ENCODE results near the gene PNMA8C.

The PNMA8C gene

DNA sequence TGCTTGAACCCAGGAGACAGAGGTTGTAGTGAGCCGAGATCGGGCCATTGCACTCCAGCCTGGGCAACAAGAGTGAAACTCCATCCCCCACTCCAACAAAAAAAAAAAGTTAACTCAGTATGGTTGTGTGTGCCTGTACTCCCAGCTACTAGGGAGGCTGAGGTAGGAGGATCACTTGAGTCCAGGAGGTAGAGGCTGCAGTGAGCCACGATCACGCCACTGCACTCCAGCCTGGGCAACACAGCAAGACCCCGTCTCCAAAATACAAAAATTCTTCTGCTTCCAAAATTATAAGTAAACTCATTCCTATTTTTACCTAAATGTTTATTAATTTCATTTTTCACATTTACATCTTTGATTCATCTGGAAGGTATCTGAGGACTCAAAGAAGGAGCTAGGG lies 28.2 kb upstream of the PNMA8C start:
- TF ChIP-seq CTCF (conservative IDR thresholded peaks at IDR 0.05), result no peak
- TF ChIP-seq ZFX (IDR thresholded peaks at IDR 0.05), result no peak

DNA sequence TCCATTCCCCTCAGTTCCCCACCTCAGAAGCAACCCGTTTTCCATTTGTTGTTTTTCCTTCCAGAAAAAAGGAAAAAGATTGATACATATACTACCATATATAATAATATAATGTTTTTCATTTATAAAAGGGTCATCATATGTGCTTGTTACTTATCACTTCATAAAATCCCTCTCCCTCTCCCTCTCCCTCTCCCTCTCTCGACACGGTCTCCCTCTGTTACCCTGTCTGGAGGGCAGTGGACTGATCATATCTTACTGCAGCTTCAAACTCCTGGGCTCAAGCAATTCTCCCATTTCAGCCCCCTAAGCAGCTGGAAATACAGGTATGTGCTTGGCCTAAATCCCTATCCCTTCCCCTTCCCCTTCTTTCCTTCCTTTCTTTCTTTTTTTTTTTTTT lies 25.5 kb upstream of the PNMA8C start:
- TF ChIP-seq CTCF (conservative IDR thresholded peaks at IDR 0.05) (no peak), ZFX (IDR thresholded peaks at IDR 0.05) (no peak)

More for the DNA sequence above, 28.2 kb upstream of the PNMA8C start:
- H3K27ac ChIP-seq, result no peak overlapping the region

DNA sequence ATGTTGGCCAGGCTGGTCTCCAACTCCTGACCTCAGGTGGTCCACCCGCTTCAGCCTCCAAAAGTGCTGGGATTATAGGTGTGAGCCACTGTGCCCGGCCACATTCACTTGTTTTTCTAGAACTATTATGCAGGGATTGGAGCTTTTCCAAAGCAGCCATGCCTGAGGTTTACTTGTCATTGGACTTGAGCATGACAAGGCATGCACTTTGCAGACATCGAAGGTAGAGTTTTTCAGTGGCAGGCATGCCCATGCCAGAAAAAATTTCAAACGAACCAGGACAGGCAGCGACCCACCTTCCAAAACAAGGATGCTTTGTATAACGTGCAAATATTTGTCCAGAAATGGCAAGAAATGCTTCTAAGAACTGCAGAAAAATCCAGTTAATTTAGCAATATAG lies 24.9 kb upstream of the PNMA8C start:
- no peak overlapping the region for H3K27ac ChIP-seq
- TF ChIP-seq CTCF (conservative IDR thresholded peaks at IDR 0.05) (no peak), ZFX (IDR thresholded peaks at IDR 0.05) (no peak)

More for the DNA sequence above, 25.5 kb upstream of the PNMA8C start:
- no peak overlapping the region for H3K27ac ChIP-seq

DNA sequence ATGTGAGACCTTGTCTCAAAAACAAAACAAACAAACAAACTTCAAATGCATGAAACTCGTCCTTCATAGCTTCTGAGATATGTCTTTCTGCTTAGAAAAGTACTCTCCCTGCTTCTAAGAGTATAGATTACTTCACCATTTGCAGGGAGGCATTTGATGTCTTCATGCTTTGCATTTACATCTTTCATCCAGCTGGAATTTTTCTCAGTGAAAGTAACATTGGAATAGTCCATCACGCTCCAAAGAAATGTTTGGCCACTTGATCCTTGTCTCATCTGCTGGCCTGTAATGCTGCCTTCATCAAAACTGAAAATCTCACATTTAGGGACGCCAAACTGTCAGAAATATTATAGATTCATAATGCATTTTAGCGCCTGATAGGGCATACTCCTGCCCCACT lies 23.4 kb upstream of the PNMA8C start:
- no peak overlapping the region for H3K27ac ChIP-seq
- no peak for TF ChIP-seq ZFX (IDR thresholded peaks at IDR 0.05)
- TF ChIP-seq CTCF (conservative IDR thresholded peaks at IDR 0.05), result no peak

- TF ChIP-seq CTCF (conservative IDR thresholded peaks at IDR 0.05) (no peak), ZFX (IDR thresholded peaks at IDR 0.05) (no peak)
- H3K27ac ChIP-seq, result no peak overlapping the region
These were observed 22.6 kb upstream of the PNMA8C start for GRCh38 chr19:46451352-46451751.

DNA sequence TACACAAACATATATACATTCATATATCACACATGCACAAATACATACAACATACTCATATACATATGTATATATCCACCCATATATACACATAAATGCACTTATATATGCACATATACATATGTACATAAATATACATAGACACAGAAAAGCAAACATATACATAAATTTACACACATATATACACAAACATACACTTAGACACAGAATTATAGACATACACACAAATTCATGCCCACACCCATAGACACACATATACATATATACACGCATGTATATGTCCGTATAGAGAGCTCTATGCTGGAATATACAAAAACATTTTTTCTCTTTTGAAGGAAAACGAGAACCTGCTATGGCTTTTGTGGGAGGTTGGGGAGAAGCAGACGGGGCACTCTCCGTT lies 22.0 kb upstream of the PNMA8C start:
- no peak for TF ChIP-seq ZFX (IDR thresholded peaks at IDR 0.05)
- no peak for TF ChIP-seq CTCF (conservative IDR thresholded peaks at IDR 0.05)
- no peak overlapping the region for H3K27ac ChIP-seq

GRCh38 chr19:46449228-46449627 lies 20.5 kb upstream of the PNMA8C start:
- TF ChIP-seq ZFX (IDR thresholded peaks at IDR 0.05) (no peak), CTCF (conservative IDR thresholded peaks at IDR 0.05) (no peak)

More at GRCh38 chr19:46449228-46449627, 20.5 kb upstream of the PNMA8C start:
- no peak overlapping the region for H3K27ac ChIP-seq
